ENCODE data around the gene TTC38. TPM values are rescaled to one million over a fixed set of nuclear protein-coding genes. Genes with fewer than 3 reads are reported as not detected.

The TTC38 gene
- total and polyA plus RNA-seq, 2 experiments from 2014 or later = 21.5 to 27.6 TPM

GRCh38 chr22:46280063-46280817 lies 12.4 kb downstream of the TTC38 start:
- 89 to 93% methylated on average over 12 of the region's 12 CpGs for WGBS, 2 experiments (ENCODE audit: low coverage in 1 of 2, low lambda C conversion rate in 2 of 2, missing lambda C conversion rate in 2 of 2)
- Histone ChIP-seq H3K79me2 (ENCODE audit: insufficient read depth) (no peaks in the 10 kb centered on the region), H3K27me3 (replicated peaks; ENCODE audit: insufficient read depth) (no peaks in the 10 kb centered on the region), H3K4me2 (ENCODE audit: unreplicated experiment) (no peak overlapping the region), H2AFZ (no peak overlapping the region), H3K4me3 (no peak overlapping the region), H4K20me1 (ENCODE audit: insufficient read depth) (no peaks in the 10 kb centered on the region), H3K27ac (no peak overlapping the region), H3K4me1 (ENCODE audit: insufficient read depth) (no peaks in the 10 kb centered on the region), H3K36me3 (ENCODE audit: low read depth) (peaks cover 25% of the 10 kb centered on the region), H3K9me2 (ENCODE audit: insufficient read depth) (no peaks in the 10 kb centered on the region), H3K9me3 (ENCODE audit: low read depth) (no peaks in the 10 kb centered on the region), H3F3A (ENCODE audit: insufficient read depth) (no peaks in the 10 kb centered on the region), H3K9ac (no peak overlapping the region)
- no peak for TF ChIP-seq EZH2phosphoT487 (IDR thresholded peaks at IDR 0.05; ENCODE audit: insufficient read depth, low read depth)
- no peak for TF ChIP-seq EZH2 (IDR thresholded peaks at IDR 0.05; ENCODE audit: insufficient read depth, poor library complexity, severe bottlenecking)
- in situ Hi-C loops (cut with MboI) = no loop called here
- DNase-seq = no peak

- Histone ChIP-seq H3F3A (ENCODE audit: insufficient read depth) (no peaks in the 10 kb centered on the region), H3K9me3 (ENCODE audit: low read depth) (no peaks in the 10 kb centered on the region), H3K9ac (no peak overlapping the region), H3K9me2 (ENCODE audit: insufficient read depth) (no peaks in the 10 kb centered on the region), H4K20me1 (ENCODE audit: insufficient read depth) (no peaks in the 10 kb centered on the region), H3K4me3 (no peak overlapping the region), H3K27ac (no peak overlapping the region), H3K79me2 (ENCODE audit: insufficient read depth) (no peaks in the 10 kb centered on the region), H3K36me3 (ENCODE audit: low read depth) (peaks cover 19% of the 10 kb centered on the region; the same call in 1 of the 2 replicates), H3K4me2 (ENCODE audit: unreplicated experiment) (no peak overlapping the region), H3K27me3 (replicated peaks; ENCODE audit: insufficient read depth) (no peaks in the 10 kb centered on the region), H3K4me1 (ENCODE audit: insufficient read depth) (no peaks in the 10 kb centered on the region), H2AFZ (no peak overlapping the region)
- DNase-seq = no peak
- in situ Hi-C loops (cut with MboI) = no loop called here
- WGBS, 2 experiments (ENCODE audit: low coverage in 1 of 2, low lambda C conversion rate in 2 of 2, missing lambda C conversion rate in 2 of 2) = 90 to 94% methylated on average over 18 to 19 of the region's 19 CpGs
- TF ChIP-seq EZH2phosphoT487 (IDR thresholded peaks at IDR 0.05; ENCODE audit: insufficient read depth, low read depth) (no peak), EZH2 (IDR thresholded peaks at IDR 0.05; ENCODE audit: insufficient read depth, poor library complexity, severe bottlenecking) (no peak)
Observed at GRCh38 chr22:46280999-46281623, 13.3 kb downstream of the TTC38 start.

GRCh38 chr22:46281866-46282678 lies 14.3 kb downstream of the TTC38 start:
- Histone ChIP-seq H3K4me3 (no peak overlapping the region), H3K9me2 (ENCODE audit: insufficient read depth) (no peaks in the 10 kb centered on the region), H3K36me3 (ENCODE audit: low read depth) (peaks cover 15% of the 10 kb centered on the region; the same call in 1 of the 2 replicates), H3K79me2 (ENCODE audit: insufficient read depth) (no peaks in the 10 kb centered on the region), H3K4me1 (ENCODE audit: insufficient read depth) (no peaks in the 10 kb centered on the region), H3K27me3 (replicated peaks; ENCODE audit: insufficient read depth) (no peaks in the 10 kb centered on the region), H3K4me2 (ENCODE audit: unreplicated experiment) (no peak overlapping the region), H3K27ac (no peak overlapping the region), H4K20me1 (ENCODE audit: insufficient read depth) (no peaks in the 10 kb centered on the region), H2AFZ (no peak overlapping the region), H3K9me3 (ENCODE audit: low read depth) (no peaks in the 10 kb centered on the region), H3F3A (ENCODE audit: insufficient read depth) (no peaks in the 10 kb centered on the region), H3K9ac (no peak overlapping the region)
- 96 to 97% methylated on average over 13 of the region's 13 CpGs for WGBS, 2 experiments (ENCODE audit: low coverage in 1 of 2, low lambda C conversion rate in 2 of 2, missing lambda C conversion rate in 2 of 2)
- no peak for DNase-seq
- TF ChIP-seq EZH2phosphoT487 (IDR thresholded peaks at IDR 0.05; ENCODE audit: insufficient read depth, low read depth) = no peak
- TF ChIP-seq EZH2 (IDR thresholded peaks at IDR 0.05; ENCODE audit: insufficient read depth, poor library complexity, severe bottlenecking) = no peak
- in situ Hi-C loops (cut with MboI) = no loop called here

GRCh38 chr22:46286006-46286405 lies 18.2 kb downstream of the TTC38 start:
- Histone ChIP-seq H3K4me2 (ENCODE audit: unreplicated experiment) (no peak overlapping the region), H2AFZ (no peak overlapping the region), H3K9me3 (ENCODE audit: low read depth) (no peaks in the 10 kb centered on the region), H4K20me1 (ENCODE audit: insufficient read depth) (no peaks in the 10 kb centered on the region), H3K79me2 (ENCODE audit: insufficient read depth) (no peaks in the 10 kb centered on the region), H3K36me3 (ENCODE audit: low read depth) (peaks cover 15% of the 10 kb centered on the region; the same call in 1 of the 2 replicates), H3K27me3 (replicated peaks; ENCODE audit: insufficient read depth) (no peaks in the 10 kb centered on the region), H3K27ac (no peak overlapping the region), H3F3A (ENCODE audit: insufficient read depth) (no peaks in the 10 kb centered on the region), H3K9me2 (ENCODE audit: insufficient read depth) (no peaks in the 10 kb centered on the region), H3K9ac (no peak overlapping the region), H3K4me3 (no peak overlapping the region), H3K4me1 (ENCODE audit: insufficient read depth) (no peaks in the 10 kb centered on the region)
- in situ Hi-C loops (cut with MboI) = no loop called here
- DNase-seq = no peak
- TF ChIP-seq EZH2 (IDR thresholded peaks at IDR 0.05; ENCODE audit: insufficient read depth, poor library complexity, severe bottlenecking) = no peak
- no peak for TF ChIP-seq EZH2phosphoT487 (IDR thresholded peaks at IDR 0.05; ENCODE audit: insufficient read depth, low read depth)
- WGBS, 2 experiments (ENCODE audit: low coverage in 1 of 2, low lambda C conversion rate in 2 of 2, missing lambda C conversion rate in 2 of 2) = 97% methylated on average over 3 of the region's 3 CpGs
